CD4-positive, alpha-beta T cell (primary cell): Measurements from ENCODE around the gene CBARP. TPM values are rescaled to one million over a fixed set of nuclear protein-coding genes. Genes with fewer than 3 reads are reported as not detected.
A peak's percentile ranks its signal among the peaks of the same experiment; 100 is the strongest.

Experiments
- ATAC-seq: fragments of 200-7000 bp; cut with Tn5 transposase; one replicate; pipeline ENCODE4 v1.10.0; 2022; ENCODE audit warnings: mild to moderate bottlenecking; ENCODE audit not compliant: poor library complexity
- CTCF ChIA-PET: fragments of 350-600 bp; sonication (Branson Sonifier 250); formaldehyde crosslinking; loops from one replicate; lab custom pipeline; 2021; ENCODE audit warnings: antibody characterized with exemption, inconsistent platforms; lab: Charles Lee
- POLR2A ChIA-PET: fragments of 350-600 bp; sonication (Branson Sonifier 250); formaldehyde crosslinking; loops from one replicate; lab custom pipeline; 2021; ENCODE audit warnings: antibody characterized with exemption, inconsistent platforms; lab: Charles Lee
- DNase-seq, 14 experiments: peaks; one replicate each; pipeline ENCODE4 v3.0.0-alpha.2; 2013 to 2020; ENCODE audit warnings: mixed read lengths in 2 of 14
- H3K27ac ChIP-seq, 2 donors: one replicate each; pipeline versions ENCODE4 v1.5.1 to v1.7.0; 2013; ENCODE audit warnings: low read length in 2 of 2, low read depth in 1 of 2, mild to moderate bottlenecking in 1 of 2
- H3K27me3 ChIP-seq, 2 experiments: 1 replicate in 1 of 2; 2 replicates in 1 of 2; pipeline versions ENCODE4 v1.6.1 to v1.7.0; 2013; ENCODE audit warnings: low read length in 2 of 2, control low read depth in 1 of 2, mild to moderate bottlenecking in 1 of 2, moderate library complexity in 1 of 2; ENCODE audit not compliant: insufficient read depth in 2 of 2, control insufficient read depth in 1 of 2
- H3K36me3 ChIP-seq: one replicate; pipeline ENCODE4 v1.6.1; 2013; ENCODE audit warnings: low read length, control low read depth; ENCODE audit not compliant: insufficient read depth
- H3K4me1 ChIP-seq: one replicate; pipeline ENCODE4 v1.6.1; 2013; ENCODE audit warnings: low read length, control low read depth; ENCODE audit not compliant: insufficient read depth
- H3K4me3 ChIP-seq: one replicate; pipeline ENCODE4 v1.5.1; 2013; ENCODE audit warnings: mild to moderate bottlenecking, low read length, moderate library complexity
- H3K9me3 ChIP-seq, 2 experiments: 1 replicate in 1 of 2; 2 replicates in 1 of 2; pipeline versions ENCODE4 v1.6.1 to v1.7.0; 2013; ENCODE audit warnings: low read length in 2 of 2, mild to moderate bottlenecking in 2 of 2, control low read depth in 1 of 2, moderate library complexity in 1 of 2; ENCODE audit not compliant: control insufficient read depth in 1 of 2, insufficient read depth in 1 of 2
- H3K27ac Mint-ChIP-seq: one replicate; pipeline ENCODE4 v1.8.0; 2020; ENCODE audit warnings: mixed read lengths
- H3K27me3 Mint-ChIP-seq: one replicate; pipeline ENCODE4 v1.8.0; 2021; ENCODE audit warnings: mixed read lengths
- H3K36me3 Mint-ChIP-seq: one replicate; pipeline ENCODE4 v1.8.0; 2021; ENCODE audit warnings: low read depth, mixed read lengths
- H3K4me1 Mint-ChIP-seq: one replicate; pipeline ENCODE4 v1.8.0; 2021; ENCODE audit warnings: low read depth, mixed read lengths
- H3K4me3 Mint-ChIP-seq: one replicate; pipeline ENCODE4 v1.8.0; 2020; ENCODE audit warnings: mild to moderate bottlenecking, mixed read lengths
- H3K9me3 Mint-ChIP-seq: one replicate; pipeline ENCODE4 v1.8.0; 2020; ENCODE audit warnings: mixed read lengths
- CTCF ChIP-seq: fragments of 200-600 bp; IDR thresholded peaks from one replicate; pipeline ENCODE4 v1.8.0; 2022; ENCODE audit warnings: antibody characterized with exemption, mild to moderate bottlenecking
- intact Hi-C, 2 experiments: fragments of 100-400 bp; cut with DNase I in 1 of 2; cut with micrococcal nuclease in 1 of 2; formaldehyde crosslinking; loops; one replicate each; pipeline versions ENCODE4 v1.15.1 to v1.9.0; 2023 to 2025; cut with DNase I, micrococcal nuclease
- total RNA-seq, 174 experiments: library from RNA in 2 of 174; stranded (reverse) in 2 of 174; gene quantifications; one replicate each; pipeline ENCODE4 v1.2.3 and lab custom pipeline; 2021 to 2026

Gene CBARP
- total RNA-seq, 2 experiments from 2014 or later, result 0.22 TPM; not detected in 1

GRCh38 chr19:1272423-1273262, 34.8 kb upstream of the CBARP start:
- Mint-ChIP-seq H3K27ac (peak overlapping the region; percentile 82), H3K4me1 (peaks cover 65% of the 10 kb centered on the region), H3K9me3 (no peaks in the 10 kb centered on the region), H3K27me3 (no peaks in the 10 kb centered on the region), H3K36me3 (peaks cover 73% of the 10 kb centered on the region), H3K4me3 (peak overlapping the region; percentile 81)
- ATAC-seq, result no peak
- CTCF ChIA-PET, result interaction anchor here (4.3 kb wide), 1 partner anchor 28 kb away, joined by 26 read pairs; no protein-coding TSS in a partner anchor
- H3K27ac ChIP-seq, result no peak overlapping the region
- peaks cover 88% of the 10 kb centered on the region for H3K4me1 ChIP-seq
- no peak for TF ChIP-seq CTCF
- no peaks in the 10 kb centered on the region for H3K27me3 ChIP-seq
- POLR2A ChIA-PET, result interaction anchor here (0.8 to 1.9 kb wide), 7 partner anchors 14 to 357 kb away, joined by 3 to 16 read pairs (median 4); no protein-coding TSS in a partner anchor
- DNase-seq, result no peak
- peaks cover 62% of the 10 kb centered on the region for H3K36me3 ChIP-seq
- no peaks in the 10 kb centered on the region for H3K9me3 ChIP-seq
- no peak overlapping the region for H3K4me3 ChIP-seq
- intact Hi-C loops, result loop anchor here (10.0 kb wide), 2 partner anchors 132 to 202 kb away; partner anchors contain the start of genes C19orf25 (in 1 of the 2), DAZAP1 (in 1 of the 2) and GAMT (in 1 of the 2)

DNA sequence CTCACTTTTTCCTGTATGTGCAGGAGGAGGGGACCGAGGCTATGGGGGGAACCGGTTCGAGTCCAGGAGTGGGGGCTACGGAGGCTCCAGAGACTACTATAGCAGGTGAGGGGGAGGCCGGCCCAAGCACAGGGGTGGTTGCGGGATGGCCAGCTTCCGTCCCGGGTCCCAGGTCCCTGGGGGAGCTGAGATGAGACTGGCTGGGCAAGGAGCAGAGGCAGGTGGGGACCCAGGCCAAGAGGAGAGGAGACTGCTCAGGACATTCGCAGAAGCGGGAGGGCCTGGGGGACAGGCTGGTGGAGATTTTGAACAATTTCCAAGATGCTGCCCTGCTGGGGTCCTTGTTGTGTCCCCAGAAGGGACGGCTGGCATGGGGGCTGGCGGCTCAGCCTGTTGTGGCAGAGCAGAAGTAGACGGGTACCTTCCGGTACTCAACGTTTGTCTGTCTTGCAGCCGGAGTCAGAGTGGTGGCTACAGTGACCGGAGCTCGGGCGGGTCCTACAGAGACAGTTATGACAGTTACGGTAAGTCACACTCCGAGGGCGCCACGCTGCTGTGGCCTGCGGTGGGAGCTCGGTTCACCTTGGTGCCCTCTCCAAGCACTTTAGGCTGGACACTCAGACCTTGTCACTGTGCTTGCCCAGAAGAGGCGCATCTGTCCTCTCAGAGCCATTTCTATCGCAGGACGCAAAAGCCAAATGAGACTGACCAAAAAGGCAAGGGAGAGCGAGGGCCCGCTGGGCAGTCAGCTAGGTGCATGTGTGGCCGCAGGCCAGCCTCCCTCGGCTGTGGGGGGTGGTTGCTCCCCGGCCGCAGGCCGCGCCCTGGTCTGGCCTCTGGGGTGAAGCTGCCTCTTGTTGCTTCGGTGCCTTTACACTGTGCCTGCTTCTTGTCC, 34.0 kb upstream of the CBARP start:
- no peak for TF ChIP-seq CTCF
- DNase-seq (peak in 2 of 14 experiments; percentile 21 to 54), ATAC-seq (no peak)
- peak overlapping the region; percentile 99 for H3K4me3 ChIP-seq
- peaks cover 88% of the 10 kb centered on the region for H3K4me1 ChIP-seq
- peaks cover 68% of the 10 kb centered on the region for H3K4me1 Mint-ChIP-seq
- no peaks in the 10 kb centered on the region for H3K9me3 Mint-ChIP-seq
- intact Hi-C loops, result loop anchor here (10.0 kb wide), 2 partner anchors 133 to 203 kb away; partner anchors contain the start of genes C19orf25 (in 1 of the 2), DAZAP1 (in 1 of the 2) and GAMT (in 1 of the 2)
- peak overlapping the region; percentile 82 for H3K27ac Mint-ChIP-seq
- H3K27ac ChIP-seq, result peak overlapping the region; percentile 15 to 18
- H3K27me3 ChIP-seq, result no peaks in the 10 kb centered on the region
- ChIA-PET CTCF (interaction anchor here (1.4 to 4.3 kb wide), 2 partner anchors 23 to 28 kb away, joined by 3 to 26 read pairs; no protein-coding TSS in a partner anchor), POLR2A (interaction anchor here (1.3 to 1.9 kb wide), 3 partner anchors 19 to 243 kb away, joined by 3 to 6 read pairs (median 3); no protein-coding TSS in a partner anchor)
- no peaks in the 10 kb centered on the region for H3K27me3 Mint-ChIP-seq
- H3K4me3 Mint-ChIP-seq, result peak overlapping the region; percentile 94
- no peaks in the 10 kb centered on the region for H3K9me3 ChIP-seq
- H3K36me3 Mint-ChIP-seq, result peaks cover 68% of the 10 kb centered on the region
- H3K36me3 ChIP-seq, result peaks cover 55% of the 10 kb centered on the region
